ENCODE measurements around the gene ANO4. TPM values are rescaled to one million over a fixed set of nuclear protein-coding genes. Genes with fewer than 3 reads are reported as not detected.

The ANO4 gene
- total RNA-seq, 4 donors from 2014 or later = 0.10 TPM; not detected in 3

GRCh38 chr12:100936661-100937060, 142.1 kb downstream of the ANO4 start:
- no peak for ATAC-seq
- in situ Hi-C loops (cut with MboI; ENCODE audit: low sequenced_read_pairs in 4 of 4) (no loop called here), intact Hi-C loops (cut with DNase I; ENCODE audit: low total_unique reads) (no loop called here)
- no peak for DNase-seq
- no peak for TF ChIP-seq POLR2A (IDR thresholded peaks at IDR 0.05)
- TF ChIP-seq, protein P1, sequence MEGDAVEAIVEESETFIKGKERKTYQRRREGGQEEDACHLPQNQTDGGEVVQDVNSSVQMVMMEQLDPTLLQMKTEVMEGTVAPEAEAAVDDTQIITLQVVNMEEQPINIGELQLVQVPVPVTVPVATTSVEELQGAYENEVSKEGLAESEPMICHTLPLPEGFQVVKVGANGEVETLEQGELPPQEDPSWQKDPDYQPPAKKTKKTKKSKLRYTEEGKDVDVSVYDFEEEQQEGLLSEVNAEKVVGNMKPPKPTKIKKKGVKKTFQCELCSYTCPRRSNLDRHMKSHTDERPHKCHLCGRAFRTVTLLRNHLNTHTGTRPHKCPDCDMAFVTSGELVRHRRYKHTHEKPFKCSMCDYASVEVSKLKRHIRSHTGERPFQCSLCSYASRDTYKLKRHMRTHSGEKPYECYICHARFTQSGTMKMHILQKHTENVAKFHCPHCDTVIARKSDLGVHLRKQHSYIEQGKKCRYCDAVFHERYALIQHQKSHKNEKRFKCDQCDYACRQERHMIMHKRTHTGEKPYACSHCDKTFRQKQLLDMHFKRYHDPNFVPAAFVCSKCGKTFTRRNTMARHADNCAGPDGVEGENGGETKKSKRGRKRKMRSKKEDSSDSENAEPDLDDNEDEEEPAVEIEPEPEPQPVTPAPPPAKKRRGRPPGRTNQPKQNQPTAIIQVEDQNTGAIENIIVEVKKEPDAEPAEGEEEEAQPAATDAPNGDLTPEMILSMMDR (IDR thresholded peaks at IDR 0.05 in 4 of 5, conservative IDR thresholded peaks at IDR 0.05 in 1 of 5) = no peak
- no peak overlapping the region for H3K4me3 ChIP-seq
- no peaks in the 10 kb centered on the region for H3K27me3 ChIP-seq
- H3K4me1 ChIP-seq = no peaks in the 10 kb centered on the region
- H3K36me3 ChIP-seq = no peaks in the 10 kb centered on the region
- H3K27ac ChIP-seq = no peak overlapping the region
- H3K9me3 ChIP-seq = no peaks in the 10 kb centered on the region

- Histone ChIP-seq H3K4me3 (no peak overlapping the region), H3K27ac (no peak overlapping the region), H3K27me3 (no peaks in the 10 kb centered on the region), H3K36me3 (no peaks in the 10 kb centered on the region), H3K9me3 (no peaks in the 10 kb centered on the region), H3K4me1 (no peaks in the 10 kb centered on the region)
- TF ChIP-seq, protein P1 (IDR thresholded peaks at IDR 0.05 in 4 of 5, conservative IDR thresholded peaks at IDR 0.05 in 1 of 5) = no peak
- TF ChIP-seq POLR2A (IDR thresholded peaks at IDR 0.05) = no peak
- in situ Hi-C loops (cut with MboI; ENCODE audit: low sequenced_read_pairs in 4 of 4) (no loop called here), intact Hi-C loops (cut with DNase I; ENCODE audit: low total_unique reads) (no loop called here)
- no peak for ATAC-seq
- DNase-seq = no peak
These were observed 145.9 kb downstream of the ANO4 start for GRCh38 chr12:100940503-100940902.

- no peaks in the 10 kb centered on the region for H3K9me3 ChIP-seq
- in situ Hi-C loops (cut with MboI; ENCODE audit: low sequenced_read_pairs in 4 of 4) (no loop called here), intact Hi-C loops (cut with DNase I; ENCODE audit: low total_unique reads) (no loop called here)
- no peak for ATAC-seq
- H3K4me1 ChIP-seq = no peaks in the 10 kb centered on the region
- no peaks in the 10 kb centered on the region for H3K27me3 ChIP-seq
- TF ChIP-seq POLR2A (IDR thresholded peaks at IDR 0.05) = no peak
- TF ChIP-seq, protein P1 (IDR thresholded peaks at IDR 0.05 in 4 of 5, conservative IDR thresholded peaks at IDR 0.05 in 1 of 5) = no peak
- H3K36me3 ChIP-seq = no peaks in the 10 kb centered on the region
- no peak for DNase-seq
- no peak overlapping the region for H3K4me3 ChIP-seq
- H3K27ac ChIP-seq = no peak overlapping the region
These were observed 148.6 kb downstream of the ANO4 start for GRCh38 chr12:100942984-100943749.

- no peaks in the 10 kb centered on the region for H3K4me1 ChIP-seq
- ATAC-seq (no peak), DNase-seq (no peak)
- no peaks in the 10 kb centered on the region for H3K36me3 ChIP-seq
- H3K9me3 ChIP-seq = no peaks in the 10 kb centered on the region
- no peaks in the 10 kb centered on the region for H3K27me3 ChIP-seq
- no peak overlapping the region for H3K27ac ChIP-seq
- intact Hi-C loops (cut with DNase I; ENCODE audit: low total_unique reads) = no loop called here
- H3K4me3 ChIP-seq = no peak overlapping the region
- no peak for TF ChIP-seq POLR2A (IDR thresholded peaks at IDR 0.05)
- TF ChIP-seq, protein P1 (IDR thresholded peaks at IDR 0.05 in 4 of 5, conservative IDR thresholded peaks at IDR 0.05 in 1 of 5) = no peak
- in situ Hi-C loops (cut with MboI; ENCODE audit: low sequenced_read_pairs in 4 of 4) = no loop called here
These were observed 157.2 kb downstream of the ANO4 start for GRCh38 chr12:100951756-100952155.

Measured in gastrocnemius medialis (tissue), 4 donors.